KOPT-K1 (cell line): Measurements from ENCODE around the gene VANGL2.

Experiments
- H3K27ac ChIP-seq: fragments of 200-600 bp; sonication (generic); 2 replicates; pipeline ENCODE4 v1.5.1; 2016; ENCODE audit warnings: antibody characterized with exemption, mild to moderate bottlenecking, low read depth, low read length; ENCODE audit not compliant: poor library complexity, severe bottlenecking
- H3K36me3 ChIP-seq: fragments of 200-600 bp; sonication (generic); 2 replicates; pipeline ENCODE4 v1.5.1; 2017; ENCODE audit warnings: antibody characterized with exemption, mild to moderate bottlenecking, low read length, moderate library complexity; ENCODE audit not compliant: insufficient read depth
- H3K9me3 ChIP-seq: fragments of 200-600 bp; sonication (generic); 2 replicates; pipeline ENCODE4 v1.5.1; 2017; ENCODE audit warnings: antibody characterized with exemption, low read length, mild to moderate bottlenecking; ENCODE audit not compliant: insufficient read depth, poor library complexity, severe bottlenecking

Gene VANGL2

GRCh38 chr1:160449494-160449893 is 49.1 kb downstream of the VANGL2 start:
- Histone ChIP-seq H3K27ac (no peak overlapping the region), H3K36me3 (no peaks in the 10 kb centered on the region), H3K9me3 (no peaks in the 10 kb centered on the region)

DNA sequence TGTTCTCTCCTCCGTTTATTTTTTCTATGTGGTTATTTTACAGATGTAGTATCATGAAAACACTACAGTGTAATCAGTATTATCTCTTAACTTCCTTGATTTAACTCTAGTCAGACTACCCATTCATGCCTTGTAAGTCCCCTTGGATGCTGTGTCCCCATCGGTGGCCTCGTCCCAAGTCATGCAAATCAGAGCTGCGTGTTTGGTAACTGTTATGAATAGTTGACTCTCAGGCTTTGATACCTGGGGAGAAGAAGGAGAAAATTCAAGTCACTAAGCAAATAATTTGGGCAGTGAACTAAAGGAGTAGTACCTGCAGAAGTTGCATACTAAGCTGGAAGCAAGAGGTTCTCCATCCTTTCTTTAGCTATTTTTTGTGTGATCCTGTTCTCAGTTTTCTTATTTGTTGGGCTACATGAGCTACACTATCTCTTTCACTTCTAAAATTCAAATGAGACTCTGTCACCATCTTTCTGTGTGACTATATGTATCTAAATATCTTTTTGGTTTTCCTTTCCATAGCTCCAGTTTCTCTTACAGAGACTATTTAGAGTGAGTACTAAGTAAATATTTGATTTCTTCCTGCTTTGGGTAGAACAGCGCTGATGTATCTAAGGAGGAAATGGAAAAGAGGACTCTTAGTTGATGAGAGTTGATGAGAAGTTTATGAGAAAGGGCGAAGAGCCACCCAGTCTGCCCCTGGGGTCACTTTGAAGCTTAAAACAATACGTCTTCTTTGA is 50.9 kb downstream of the VANGL2 start:
- no peaks in the 10 kb centered on the region for H3K36me3 ChIP-seq
- H3K27ac ChIP-seq = no peak overlapping the region
- H3K9me3 ChIP-seq = no peaks in the 10 kb centered on the region

- no peaks in the 10 kb centered on the region for H3K36me3 ChIP-seq
- H3K27ac ChIP-seq = no peak overlapping the region
- H3K9me3 ChIP-seq = no peaks in the 10 kb centered on the region
Observed at GRCh38 chr1:160451859-160452232, 51.5 kb downstream of the VANGL2 start.

DNA sequence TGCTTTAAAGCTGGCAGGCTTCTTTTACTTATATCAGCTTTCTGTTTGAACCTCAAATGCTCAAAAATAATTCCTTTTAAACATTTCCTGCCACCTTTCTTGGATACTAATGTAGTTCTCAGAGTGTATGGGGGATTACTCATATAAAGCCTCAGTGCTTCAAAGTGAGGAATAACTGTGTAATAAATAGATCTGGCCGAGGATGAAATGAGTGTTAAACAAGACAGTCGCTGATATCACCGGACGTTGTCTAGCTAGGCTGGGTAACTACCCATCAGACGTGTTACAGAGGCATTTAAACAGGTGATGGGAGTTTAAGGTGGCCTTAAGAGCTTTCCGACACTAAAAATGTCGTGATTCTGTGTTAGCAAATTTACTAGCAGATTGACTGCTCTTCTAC is 53.1 kb downstream of the VANGL2 start:
- Histone ChIP-seq H3K27ac (no peak overlapping the region), H3K9me3 (no peaks in the 10 kb centered on the region), H3K36me3 (no peaks in the 10 kb centered on the region)

- no peaks in the 10 kb centered on the region for H3K9me3 ChIP-seq
- H3K36me3 ChIP-seq = no peaks in the 10 kb centered on the region
Observed at GRCh38 chr1:160454371-160455152, 54.2 kb downstream of the VANGL2 start.

DNA sequence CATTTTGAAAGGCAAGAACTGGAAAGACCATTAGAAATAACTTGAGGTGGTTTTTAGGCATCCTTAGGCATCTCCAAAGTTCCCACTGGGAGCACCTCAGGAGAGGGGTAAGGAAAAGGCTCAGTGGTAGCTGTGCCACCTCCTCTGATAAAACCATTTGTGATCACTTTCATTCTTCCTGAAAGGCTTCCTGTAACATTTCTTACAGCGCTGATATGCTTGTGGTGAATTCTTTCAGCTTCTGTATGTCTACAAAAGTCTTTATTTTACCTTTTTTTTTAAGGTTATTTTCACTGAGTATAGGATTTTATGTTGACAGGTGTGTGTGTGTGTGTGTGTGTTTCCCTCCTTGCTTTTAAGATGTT is 54.8 kb downstream of the VANGL2 start:
- Histone ChIP-seq H3K9me3 (no peaks in the 10 kb centered on the region), H3K27ac (no peak overlapping the region), H3K36me3 (no peaks in the 10 kb centered on the region)

More at GRCh38 chr1:160454371-160455152, 54.2 kb downstream of the VANGL2 start:
- no peak overlapping the region for H3K27ac ChIP-seq

DNA sequence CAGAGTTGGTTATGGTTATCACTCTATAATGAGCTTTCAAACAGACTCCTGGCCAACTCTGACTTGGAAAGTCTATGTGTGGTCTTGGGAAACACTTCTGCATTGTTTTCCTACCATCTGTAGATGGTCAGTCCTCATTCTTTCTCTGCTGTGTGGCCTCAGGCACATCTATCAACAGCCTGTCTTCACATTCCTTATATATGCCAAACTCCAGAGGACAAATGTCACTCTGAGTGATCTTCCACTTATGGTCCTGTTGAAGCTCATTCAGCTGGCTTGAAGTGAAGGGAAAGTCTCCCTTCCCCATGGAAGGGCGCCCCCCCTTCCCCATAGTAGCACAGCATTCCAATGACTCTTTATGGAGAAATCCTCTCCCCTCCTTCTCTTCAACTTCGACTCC is 58.7 kb downstream of the VANGL2 start:
- no peak overlapping the region for H3K27ac ChIP-seq
- no peaks in the 10 kb centered on the region for H3K9me3 ChIP-seq
- H3K36me3 ChIP-seq = no peaks in the 10 kb centered on the region

DNA sequence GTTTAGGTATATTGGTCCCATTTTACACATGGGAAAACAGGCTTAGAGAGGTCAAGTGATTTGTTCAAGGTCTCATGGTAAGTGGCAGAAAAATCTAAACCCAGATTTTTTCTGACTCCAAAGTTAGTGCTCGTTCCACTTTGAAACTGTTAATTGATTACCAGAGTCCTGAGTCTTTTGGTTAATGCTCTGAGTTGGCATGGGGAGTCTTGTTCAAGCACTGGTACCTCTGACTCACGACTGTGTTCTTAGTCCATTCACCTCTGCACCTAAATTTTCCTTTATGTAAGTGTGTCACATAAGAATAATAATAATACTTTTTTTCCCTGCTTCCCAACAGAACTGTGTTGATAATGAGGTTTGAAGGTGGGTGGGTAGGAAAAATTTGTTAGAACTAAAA is 59.3 kb downstream of the VANGL2 start:
- H3K27ac ChIP-seq = no peak overlapping the region
- H3K36me3 ChIP-seq = no peaks in the 10 kb centered on the region
- no peaks in the 10 kb centered on the region for H3K9me3 ChIP-seq

GRCh38 chr1:160460214-160460642 is 59.9 kb downstream of the VANGL2 start:
- Histone ChIP-seq H3K9me3 (no peaks in the 10 kb centered on the region), H3K27ac (peak overlapping the region; percentile 22), H3K36me3 (no peaks in the 10 kb centered on the region)

- Histone ChIP-seq H3K9me3 (no peaks in the 10 kb centered on the region), H3K27ac (peak overlapping the region; percentile 22), H3K36me3 (no peaks in the 10 kb centered on the region)
Observed at GRCh38 chr1:160460683-160461287, 60.4 kb downstream of the VANGL2 start.

- Histone ChIP-seq H3K9me3 (no peaks in the 10 kb centered on the region), H3K27ac (no peak overlapping the region)
Observed at GRCh38 chr1:160465123-160465522, 64.8 kb downstream of the VANGL2 start.

DNA sequence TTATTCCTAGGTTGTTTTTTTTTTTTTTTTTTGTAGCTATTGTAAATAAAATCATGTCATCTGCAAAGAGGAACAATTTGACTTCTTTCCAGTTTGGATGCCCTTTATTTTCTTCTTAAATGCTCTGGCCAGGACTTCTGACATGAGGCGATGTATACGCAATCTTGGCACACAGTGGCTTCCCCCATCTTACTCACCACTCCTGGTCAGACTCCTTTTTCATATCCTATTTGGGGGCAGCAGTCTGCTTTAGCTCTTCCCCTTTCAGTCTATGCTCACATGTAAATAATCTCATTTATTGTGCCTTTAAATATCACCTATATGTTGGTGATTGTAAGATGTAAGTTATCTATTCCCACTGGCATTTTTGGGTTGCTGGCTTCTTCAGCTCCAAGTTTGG is 66.6 kb downstream of the VANGL2 start:
- H3K27ac ChIP-seq = no peak overlapping the region
- no peaks in the 10 kb centered on the region for H3K9me3 ChIP-seq
- no peaks in the 10 kb centered on the region for H3K36me3 ChIP-seq

More at GRCh38 chr1:160465123-160465522, 64.8 kb downstream of the VANGL2 start:
- no peaks in the 10 kb centered on the region for H3K36me3 ChIP-seq

DNA sequence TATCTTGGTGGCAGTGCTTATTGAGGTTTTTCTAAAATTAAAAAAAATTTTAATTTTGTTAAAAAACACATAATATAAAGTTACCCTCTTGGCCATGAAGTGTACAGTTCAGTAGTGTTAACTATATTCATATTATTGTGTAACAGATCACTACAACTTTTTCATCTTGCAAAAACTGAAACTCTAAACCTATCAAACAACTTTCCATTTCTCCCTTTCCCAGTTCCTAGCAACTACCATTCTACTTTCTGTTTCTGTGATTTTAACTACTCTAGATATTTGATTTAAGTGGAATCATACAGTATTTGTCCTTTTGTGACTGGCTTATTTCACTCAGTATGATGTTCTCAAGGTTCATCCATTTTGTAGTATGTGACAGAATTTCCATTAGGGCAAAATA is 67.2 kb downstream of the VANGL2 start:
- no peak overlapping the region for H3K27ac ChIP-seq
- H3K36me3 ChIP-seq = no peaks in the 10 kb centered on the region
- H3K9me3 ChIP-seq = no peaks in the 10 kb centered on the region

DNA sequence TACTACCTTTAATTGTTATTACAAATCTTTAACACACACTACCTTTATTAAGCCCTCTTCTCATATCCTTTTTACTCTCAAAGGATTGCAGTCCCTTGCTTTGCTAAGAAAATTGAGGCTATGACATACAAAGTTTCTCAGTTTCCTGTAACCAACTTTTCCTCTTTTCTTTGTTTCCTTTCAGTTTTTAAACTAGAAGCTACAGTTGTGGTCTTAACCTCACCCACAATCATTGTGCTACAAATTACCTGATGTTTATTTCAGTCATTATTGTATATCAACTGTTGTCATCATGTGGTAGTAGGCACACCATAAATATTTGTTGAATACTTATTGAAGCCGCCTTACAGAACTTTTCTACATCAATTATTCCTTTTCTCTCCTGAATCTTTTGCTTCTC is 70.9 kb downstream of the VANGL2 start:
- no peaks in the 10 kb centered on the region for H3K36me3 ChIP-seq
- H3K9me3 ChIP-seq = no peaks in the 10 kb centered on the region
- peak overlapping the region; percentile 59 for H3K27ac ChIP-seq

- Histone ChIP-seq H3K27ac (peak overlapping the region; percentile 59), H3K9me3 (no peaks in the 10 kb centered on the region), H3K36me3 (no peaks in the 10 kb centered on the region)
Observed at GRCh38 chr1:160472112-160472511, 71.7 kb downstream of the VANGL2 start.
